Measurements from ENCODE around the gene SNX2. TPM values are rescaled to one million over a fixed set of nuclear protein-coding genes. Genes with fewer than 3 reads are reported as not detected.

The SNX2 gene
- polyA plus RNA-seq, 1 experiment: 63.9 TPM

DNA sequence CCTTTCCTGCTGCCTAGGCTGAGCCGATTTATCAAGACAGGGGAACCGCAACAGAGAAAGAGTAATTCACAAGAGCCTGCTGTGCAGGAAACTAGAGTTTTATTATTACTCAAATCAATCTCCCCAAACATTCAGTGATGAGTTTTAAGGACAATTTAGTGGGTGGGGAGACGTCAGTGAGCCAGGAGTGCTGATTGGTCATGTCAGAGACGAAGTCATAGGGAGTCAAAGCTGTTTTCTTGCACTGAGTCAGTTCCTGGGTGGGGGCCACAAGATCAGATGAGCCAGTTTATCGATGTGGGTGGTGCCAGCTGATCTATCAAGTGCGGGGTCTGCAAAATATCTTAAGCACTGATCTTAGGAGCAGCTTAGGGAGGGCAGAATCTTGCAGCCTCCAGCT, 89.5 kb downstream of the SNX2 start:
- no peak overlapping the region for H3K4me3 ChIP-seq (ENCODE audit: low read depth, low read length)
- H3K9me3 ChIP-seq (ENCODE audit: control insufficient read depth, insufficient read depth, low read length): no peaks in the 10 kb centered on the region
- no peak for DNase-seq (ENCODE audit: low read depth, low spot score)
- H3K27ac ChIP-seq (ENCODE audit: low read depth, low read length): no peak overlapping the region
- ChIA-PET CTCF (interaction anchor here (0.8 kb wide), 1 partner anchor 504 kb away, joined by 3 read pairs; no protein-coding TSS in a partner anchor), POLR2A (no interaction called here)
- TF ChIP-seq, protein P1, sequence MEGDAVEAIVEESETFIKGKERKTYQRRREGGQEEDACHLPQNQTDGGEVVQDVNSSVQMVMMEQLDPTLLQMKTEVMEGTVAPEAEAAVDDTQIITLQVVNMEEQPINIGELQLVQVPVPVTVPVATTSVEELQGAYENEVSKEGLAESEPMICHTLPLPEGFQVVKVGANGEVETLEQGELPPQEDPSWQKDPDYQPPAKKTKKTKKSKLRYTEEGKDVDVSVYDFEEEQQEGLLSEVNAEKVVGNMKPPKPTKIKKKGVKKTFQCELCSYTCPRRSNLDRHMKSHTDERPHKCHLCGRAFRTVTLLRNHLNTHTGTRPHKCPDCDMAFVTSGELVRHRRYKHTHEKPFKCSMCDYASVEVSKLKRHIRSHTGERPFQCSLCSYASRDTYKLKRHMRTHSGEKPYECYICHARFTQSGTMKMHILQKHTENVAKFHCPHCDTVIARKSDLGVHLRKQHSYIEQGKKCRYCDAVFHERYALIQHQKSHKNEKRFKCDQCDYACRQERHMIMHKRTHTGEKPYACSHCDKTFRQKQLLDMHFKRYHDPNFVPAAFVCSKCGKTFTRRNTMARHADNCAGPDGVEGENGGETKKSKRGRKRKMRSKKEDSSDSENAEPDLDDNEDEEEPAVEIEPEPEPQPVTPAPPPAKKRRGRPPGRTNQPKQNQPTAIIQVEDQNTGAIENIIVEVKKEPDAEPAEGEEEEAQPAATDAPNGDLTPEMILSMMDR (IDR thresholded peaks at IDR 0.05; ENCODE audit: low read depth, low read length): no peak
- H3K27me3 ChIP-seq (ENCODE audit: control insufficient read depth, insufficient read depth, low read length): no peaks in the 10 kb centered on the region

DNA sequence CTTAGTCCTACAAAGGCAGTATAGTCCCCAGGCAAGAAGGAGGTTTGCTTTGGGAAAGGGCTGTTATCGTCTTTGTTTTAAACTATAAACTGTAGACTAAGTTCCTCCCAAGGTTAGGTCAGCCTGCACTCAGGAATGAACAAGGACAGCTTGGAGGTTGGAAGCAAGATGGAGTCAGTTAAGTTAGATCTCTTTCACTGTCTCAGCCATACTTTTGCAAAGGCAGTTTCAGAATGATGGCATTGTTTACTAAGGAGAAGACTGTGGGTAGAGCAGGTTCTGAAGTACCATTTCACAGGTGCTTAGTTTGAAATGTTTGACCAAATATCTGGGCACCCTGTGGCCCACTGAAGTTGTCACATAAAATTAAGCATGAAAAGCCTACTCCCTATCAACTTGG, 90.0 kb downstream of the SNX2 start:
- TF ChIP-seq, protein P1 (IDR thresholded peaks at IDR 0.05; ENCODE audit: low read depth, low read length): no peak
- H3K27ac ChIP-seq (ENCODE audit: low read depth, low read length): no peak overlapping the region
- no peaks in the 10 kb centered on the region for H3K27me3 ChIP-seq (ENCODE audit: control insufficient read depth, insufficient read depth, low read length)
- H3K4me3 ChIP-seq (ENCODE audit: low read depth, low read length): no peak overlapping the region
- no peaks in the 10 kb centered on the region for H3K9me3 ChIP-seq (ENCODE audit: control insufficient read depth, insufficient read depth, low read length)
- CTCF ChIA-PET: interaction anchor here (0.8 kb wide), 1 partner anchor 503 kb away, joined by 3 read pairs; no protein-coding TSS in a partner anchor
- POLR2A ChIA-PET: no interaction called here
- no peak for DNase-seq (ENCODE audit: low read depth, low spot score)

DNA sequence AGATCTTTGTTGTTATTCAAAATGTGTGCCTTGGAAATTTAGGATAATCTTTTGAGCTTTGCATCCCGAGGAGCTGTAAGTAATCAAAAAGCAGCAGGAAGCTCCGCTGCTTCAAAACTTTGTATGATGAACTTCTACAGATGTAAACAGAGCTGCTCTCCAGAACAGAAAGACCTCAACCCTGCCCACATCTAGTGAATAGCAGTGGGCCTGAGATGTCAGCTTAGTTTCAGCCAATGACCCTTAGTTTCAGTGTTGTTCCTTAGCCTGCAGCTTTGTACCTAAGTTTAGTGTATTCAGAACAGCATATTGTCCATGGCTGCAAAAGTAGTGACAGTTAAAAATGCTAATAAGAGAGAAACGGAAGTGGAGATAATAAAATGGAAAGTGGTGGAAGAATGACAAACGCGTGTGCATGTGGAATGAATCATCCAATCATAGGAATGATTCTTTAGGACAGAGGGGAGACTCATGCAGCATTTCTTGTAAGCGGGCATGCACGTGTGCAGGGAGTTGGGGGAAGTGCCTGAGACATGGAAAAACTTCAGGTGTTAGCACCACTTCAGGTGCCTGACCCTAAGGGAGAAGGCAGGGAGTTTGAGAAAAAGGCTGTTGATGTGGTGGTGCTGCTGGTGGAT, 95.5 kb downstream of the SNX2 start:
- POLR2A ChIA-PET: no interaction called here
- no peak overlapping the region for H3K27ac ChIP-seq (ENCODE audit: low read depth, low read length)
- DNase-seq (ENCODE audit: low read depth, low spot score): no peak

DNA sequence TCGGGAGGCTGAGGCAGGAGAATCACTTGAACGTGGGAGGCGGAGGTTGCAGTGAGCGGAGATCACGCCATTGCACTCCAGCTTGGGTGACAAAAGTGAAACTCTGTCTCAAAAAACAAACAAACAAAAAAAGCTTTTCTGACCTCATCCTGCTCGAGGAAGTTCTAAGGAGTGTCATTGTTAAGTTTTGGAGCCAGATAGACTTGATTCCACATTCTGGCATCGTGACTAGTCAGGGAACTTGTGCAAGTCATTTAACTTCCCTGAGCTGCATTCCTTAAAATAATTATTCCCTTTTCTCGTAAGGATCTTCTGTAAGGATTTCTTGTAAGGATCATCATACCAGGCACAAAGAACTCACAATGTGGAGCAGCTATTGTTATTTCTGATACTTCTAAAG, 96.8 kb downstream of the SNX2 start:
- Histone ChIP-seq H3K9me3 (ENCODE audit: control insufficient read depth, insufficient read depth, low read length) (no peaks in the 10 kb centered on the region), H3K27me3 (ENCODE audit: control insufficient read depth, insufficient read depth, low read length) (no peaks in the 10 kb centered on the region), H3K4me3 (ENCODE audit: low read depth, low read length) (no peak overlapping the region), H3K27ac (ENCODE audit: low read depth, low read length) (no peak overlapping the region)
- TF ChIP-seq, protein P1 (IDR thresholded peaks at IDR 0.05; ENCODE audit: low read depth, low read length): no peak
- ChIA-PET CTCF (interaction anchor here (1.2 kb wide), 1 partner anchor 473 kb away, joined by 4 read pairs; no protein-coding TSS in a partner anchor), POLR2A (no interaction called here)
- DNase-seq (ENCODE audit: low read depth, low spot score): no peak

More for the DNA sequence above, 95.5 kb downstream of the SNX2 start:
- Histone ChIP-seq H3K4me3 (ENCODE audit: low read depth, low read length) (no peak overlapping the region), H3K27me3 (ENCODE audit: control insufficient read depth, insufficient read depth, low read length) (no peaks in the 10 kb centered on the region), H3K9me3 (ENCODE audit: control insufficient read depth, insufficient read depth, low read length) (no peaks in the 10 kb centered on the region)
- TF ChIP-seq, protein P1 (IDR thresholded peaks at IDR 0.05; ENCODE audit: low read depth, low read length): no peak
- CTCF ChIA-PET: interaction anchor here (0.5 to 0.6 kb wide), 2 partner anchors 77 to 170 kb away, joined by 4 read pairs; no protein-coding TSS in a partner anchor

DNA sequence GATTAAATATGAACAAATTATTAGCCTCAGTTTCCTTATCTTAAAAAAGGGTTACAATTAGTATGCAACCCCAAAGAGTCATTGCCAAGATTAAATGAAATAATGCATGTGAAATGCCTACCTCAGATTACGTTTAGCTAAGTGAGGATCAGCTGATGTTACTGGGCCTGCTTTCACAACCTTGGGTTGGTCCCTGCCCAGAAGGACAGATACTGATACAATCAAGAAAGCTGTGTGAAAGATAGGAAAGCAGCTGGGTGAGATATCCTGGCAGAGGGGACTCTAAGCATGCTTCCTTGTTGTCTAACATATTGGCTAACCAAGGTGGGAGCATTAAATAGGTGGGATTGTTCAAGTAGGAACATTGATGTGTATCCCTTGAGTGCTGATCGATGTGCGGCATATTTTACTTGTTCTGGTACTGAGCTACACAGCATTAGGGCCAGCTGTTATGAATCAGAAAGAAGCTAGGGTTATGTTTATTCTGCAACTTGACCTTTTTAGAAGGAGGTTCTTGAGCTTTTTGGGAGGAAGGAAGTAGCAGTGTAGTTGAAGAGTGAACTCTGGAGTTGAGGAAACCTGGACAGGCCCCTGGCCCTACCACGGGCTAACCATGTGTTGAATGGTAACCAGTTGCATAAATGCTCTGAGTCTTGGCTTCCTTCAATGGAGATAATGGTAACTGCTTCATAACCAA, 99.4 kb downstream of the SNX2 start:
- DNase-seq (ENCODE audit: low read depth, low spot score): no peak
- H3K4me3 ChIP-seq (ENCODE audit: low read depth, low read length): no peak overlapping the region
- POLR2A ChIA-PET: no interaction called here
- H3K27me3 ChIP-seq (ENCODE audit: control insufficient read depth, insufficient read depth, low read length): no peaks in the 10 kb centered on the region
- H3K27ac ChIP-seq (ENCODE audit: low read depth, low read length): no peak overlapping the region
- CTCF ChIA-PET: interaction anchor here (1.5 kb wide), 1 partner anchor 9 kb away, joined by 3 read pairs; no protein-coding TSS in a partner anchor
- no peaks in the 10 kb centered on the region for H3K9me3 ChIP-seq (ENCODE audit: control insufficient read depth, insufficient read depth, low read length)
- TF ChIP-seq, protein P1 (IDR thresholded peaks at IDR 0.05; ENCODE audit: low read depth, low read length): no peak
